Immature natural killer cell (primary cell): Measurements from ENCODE around the gene AIG1. TPM values are rescaled to one million over a fixed set of nuclear protein-coding genes. Genes with fewer than 3 reads are reported as not detected.
"Not testable (repeated sequence)": the region's sequence is repeated elsewhere in the genome, so short reads cannot be mapped to it uniquely, and the experiment has no call there.

Source experiments
- DNase-seq, 3 donors: peaks; one replicate each; pipeline ENCODE4 v3.0.0; 2022; ENCODE audit warnings: mixed read lengths in 1 of 3
- H3K27ac Mint-ChIP-seq, 6 donors: one replicate each; pipeline ENCODE4 v1.8.0; 2020; ENCODE audit warnings: mixed read lengths in 6 of 6, mild to moderate bottlenecking in 5 of 6, inconsistent platforms in 4 of 6, moderate library complexity in 3 of 6
- H3K27me3 Mint-ChIP-seq, 3 donors: one replicate each; pipeline ENCODE4 v1.8.0; 2020 to 2021; ENCODE audit warnings: low read depth in 3 of 3, mild to moderate bottlenecking in 3 of 3, mixed read lengths in 3 of 3, moderate library complexity in 3 of 3, inconsistent platforms in 1 of 3
- H3K36me3 Mint-ChIP-seq, 3 donors: one replicate each; pipeline ENCODE4 v1.8.0; 2020; ENCODE audit warnings: mixed read lengths in 3 of 3, inconsistent platforms in 2 of 3, mild to moderate bottlenecking in 2 of 3
- H3K4me1 Mint-ChIP-seq, 2 donors: one replicate each; pipeline ENCODE4 v1.8.0; 2020; ENCODE audit warnings: inconsistent platforms in 2 of 2, mild to moderate bottlenecking in 2 of 2, mixed read lengths in 2 of 2, moderate library complexity in 1 of 2
- H3K4me3 Mint-ChIP-seq, 5 donors: one replicate each; pipeline ENCODE4 v1.8.0; 2020; ENCODE audit warnings: mild to moderate bottlenecking in 5 of 5, mixed read lengths in 5 of 5, inconsistent platforms in 3 of 5, moderate library complexity in 3 of 5
- H3K9me3 Mint-ChIP-seq, 6 donors: one replicate each; pipeline ENCODE4 v1.8.0; 2020; ENCODE audit warnings: mild to moderate bottlenecking in 6 of 6, mixed read lengths in 6 of 6, inconsistent platforms in 4 of 6, moderate library complexity in 3 of 6
- polyA plus RNA-seq, 3 donors: library from polyadenylated mRNA; unstranded; fragments of 300-500 nt; fragmentation: Illumina TruSeq; gene quantifications; one replicate each; pipeline ENCODE4 v1.2.3, GENCODE V29; 2021

Gene AIG1
- polyA plus RNA-seq, 3 donors from 2014 or later: 4.6 to 17.8 (median 12.3) TPM

DNA sequence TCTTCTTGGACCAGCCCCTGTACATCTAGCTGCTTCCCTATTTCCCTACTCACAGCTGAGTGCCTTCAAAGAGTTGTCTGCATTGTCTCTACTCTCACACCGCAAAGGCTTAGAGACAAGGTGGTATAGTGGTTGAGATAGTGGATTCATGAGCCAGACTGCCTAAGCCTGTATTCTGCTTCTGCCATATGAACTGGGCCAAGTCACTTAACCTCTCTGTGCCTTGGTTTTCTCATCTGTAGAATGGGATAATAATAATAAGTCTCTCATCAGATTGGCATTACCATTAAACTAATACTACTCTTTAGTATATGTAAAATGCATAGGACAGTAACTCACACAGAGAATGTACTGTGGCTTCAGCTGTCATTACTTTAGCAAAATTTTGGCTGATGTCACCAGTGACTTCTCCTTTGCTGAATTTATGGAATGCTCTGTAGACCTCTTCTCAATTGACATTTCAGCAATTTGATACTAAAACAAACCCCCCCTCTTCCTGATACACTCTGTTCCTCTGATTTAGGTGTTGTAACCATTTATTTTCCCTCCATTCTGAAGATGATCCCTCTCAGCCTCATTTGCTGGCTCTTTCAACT is 233.7 kb downstream of the AIG1 start:
- Mint-ChIP-seq H3K36me3 (no peaks in the 10 kb centered on the region), H3K9me3 (no peaks in the 10 kb centered on the region), H3K4me1 (no peaks in the 10 kb centered on the region), H3K27me3 (peaks cover 0 to 2% (median 0%) of the 10 kb centered on the region in 3 donors), H3K4me3 (no peak overlapping the region), H3K27ac (no peak overlapping the region)
- no peak for DNase-seq

DNA sequence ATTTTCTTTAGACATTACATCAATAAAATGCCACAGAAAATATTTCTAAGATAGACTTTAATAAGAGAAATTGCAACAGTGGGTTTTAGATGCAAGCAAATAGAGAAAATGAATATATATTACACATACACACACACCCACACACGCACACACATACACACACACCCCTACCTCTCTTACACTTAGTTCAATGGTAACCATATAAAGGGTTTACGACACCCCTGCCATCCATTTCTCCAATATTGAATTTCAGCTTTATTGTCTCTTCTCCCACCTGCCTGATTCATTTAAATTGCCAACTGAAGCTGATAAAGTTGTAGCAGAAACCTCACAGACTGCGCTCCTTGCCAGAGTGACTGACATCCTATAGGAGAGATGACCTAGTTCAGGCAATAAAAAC is 235.2 kb downstream of the AIG1 start:
- Mint-ChIP-seq H3K4me3 (no peak overlapping the region), H3K9me3 (no peaks in the 10 kb centered on the region), H3K27me3 (peaks cover 0 to 2% (median 0%) of the 10 kb centered on the region in 3 donors), H3K4me1 (no peaks in the 10 kb centered on the region), H3K36me3 (no peaks in the 10 kb centered on the region), H3K27ac (no peak overlapping the region)
- no peak for DNase-seq

DNA sequence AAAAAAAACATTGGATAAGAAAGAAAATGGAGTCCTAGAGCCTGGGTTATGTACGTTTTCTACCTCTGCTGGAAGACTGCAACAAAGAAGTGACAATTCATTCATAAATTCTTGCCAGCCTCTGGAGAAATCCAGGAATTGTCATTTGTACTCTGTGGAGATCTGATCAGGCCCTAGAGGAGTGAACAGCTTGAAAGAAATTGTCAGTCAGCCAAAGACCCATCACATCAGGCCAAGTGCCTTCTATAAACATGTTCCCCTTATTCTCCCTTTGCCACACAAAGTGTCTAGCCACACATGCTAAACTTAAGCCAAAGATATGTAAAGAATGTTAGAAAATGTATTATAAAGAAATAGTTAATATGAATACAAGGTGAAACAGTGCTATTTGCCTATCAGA is 237.4 kb downstream of the AIG1 start:
- Mint-ChIP-seq H3K9me3 (peaks cover 0 to 2% (median 0%) of the 10 kb centered on the region in 6 donors), H3K4me3 (no peak overlapping the region), H3K36me3 (peaks cover 0 to 3% (median 0%) of the 10 kb centered on the region in 3 donors), H3K27ac (no peak overlapping the region), H3K4me1 (no peaks in the 10 kb centered on the region), H3K27me3 (peaks cover 0 to 1% (median 0%) of the 10 kb centered on the region in 3 donors)
- DNase-seq: no peak

DNA sequence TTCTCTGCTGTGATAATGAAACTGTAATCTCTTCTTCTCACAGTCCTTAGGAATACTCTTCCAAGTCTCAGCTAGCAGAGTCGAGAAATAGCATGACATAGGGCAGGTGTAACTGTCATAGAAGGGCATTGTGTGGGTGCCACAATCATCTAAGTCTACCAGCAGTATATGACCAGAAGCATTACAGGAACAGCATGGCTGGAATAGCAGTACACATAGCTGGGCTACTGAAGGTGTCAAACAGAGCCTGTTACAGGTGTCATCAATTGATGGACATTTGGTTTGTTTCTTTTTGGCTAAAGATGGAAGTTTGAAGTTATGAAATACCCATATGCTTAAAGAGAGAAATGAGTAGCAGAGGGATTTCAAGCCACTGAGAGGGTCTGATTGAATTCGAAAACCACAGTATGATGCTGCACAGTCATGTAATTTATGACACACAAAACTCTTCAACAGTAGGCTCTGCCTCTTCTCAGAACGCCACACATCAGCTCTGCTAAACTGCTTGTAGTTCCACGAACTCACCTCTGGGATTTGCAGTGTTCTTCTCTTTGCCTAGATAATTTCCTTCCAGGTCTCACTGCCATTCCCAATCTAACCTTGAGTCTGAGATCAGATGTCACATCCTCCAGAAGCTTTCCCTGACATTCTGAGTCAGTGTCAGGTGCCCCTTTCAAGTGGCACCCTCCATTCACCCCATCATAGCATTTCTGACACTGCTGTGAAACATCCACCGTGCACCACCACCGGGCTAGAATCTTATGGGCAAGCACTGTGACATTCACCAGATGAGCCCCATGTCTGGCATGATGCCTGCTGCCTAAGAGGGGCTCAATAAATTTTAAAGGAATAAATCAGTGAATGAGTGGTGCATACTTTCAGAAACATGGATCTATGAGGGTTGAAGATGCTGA is 238.8 kb downstream of the AIG1 start:
- Mint-ChIP-seq H3K4me1 (no peaks in the 10 kb centered on the region), H3K27ac (no peak overlapping the region), H3K36me3 (peaks cover 0 to 3% (median 0%) of the 10 kb centered on the region in 3 donors), H3K4me3 (no peak overlapping the region), H3K27me3 (no peaks in the 10 kb centered on the region), H3K9me3 (peaks cover 0 to 2% (median 0%) of the 10 kb centered on the region in 6 donors)
- no peak for DNase-seq

DNA sequence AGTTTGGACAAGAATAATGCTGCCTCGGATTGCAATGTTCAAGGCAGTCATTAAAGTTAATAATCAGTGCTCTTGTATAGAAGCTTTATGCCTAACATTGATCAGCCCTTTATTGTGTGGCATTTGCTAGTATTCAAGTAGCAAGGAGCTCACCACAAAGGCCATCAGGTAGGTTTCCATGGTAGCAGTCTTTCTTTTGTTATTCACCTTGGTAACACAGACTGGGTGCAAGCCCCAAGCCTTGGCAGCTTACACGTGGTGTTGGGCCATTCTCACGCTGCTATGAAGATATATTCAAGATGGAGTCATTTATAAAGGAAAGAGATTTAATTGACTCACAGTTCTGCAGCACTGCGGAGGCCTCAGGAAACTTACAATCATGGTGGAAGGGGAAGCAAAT is 240.5 kb downstream of the AIG1 start:
- no peak for DNase-seq
- H3K36me3 Mint-ChIP-seq: peaks cover 0 to 3% (median 0%) of the 10 kb centered on the region in 3 donors
- H3K4me3 Mint-ChIP-seq: no peak overlapping the region
- H3K27me3 Mint-ChIP-seq: no peaks in the 10 kb centered on the region
- no peaks in the 10 kb centered on the region for H3K4me1 Mint-ChIP-seq
- H3K27ac Mint-ChIP-seq: no peak overlapping the region
- H3K9me3 Mint-ChIP-seq: peaks cover 0 to 2% (median 0%) of the 10 kb centered on the region in 6 donors

DNA sequence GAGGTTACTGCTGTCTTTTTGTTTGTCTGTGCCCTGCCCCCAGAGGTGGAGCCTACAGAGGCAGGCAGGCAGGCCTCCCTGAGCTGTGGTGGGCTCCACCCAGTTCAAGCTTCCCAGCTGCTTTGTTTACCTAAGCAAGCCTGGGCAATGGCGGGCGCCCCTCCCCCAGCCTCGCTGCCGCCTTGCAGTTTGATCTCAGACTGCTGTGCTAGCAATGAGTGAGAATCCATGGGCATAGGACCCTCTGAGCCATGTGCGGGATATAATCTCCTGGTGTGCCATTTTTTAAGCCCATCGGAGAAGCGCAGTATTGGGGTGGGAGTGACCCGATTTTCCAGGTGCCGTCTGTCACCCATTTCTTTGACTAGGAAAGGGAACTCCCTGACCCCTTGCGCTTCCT is 247.1 kb downstream of the AIG1 start:
- H3K27ac Mint-ChIP-seq, H3K27me3 Mint-ChIP-seq, H3K36me3 Mint-ChIP-seq, H3K9me3 Mint-ChIP-seq, DNase-seq, H3K4me3 Mint-ChIP-seq, H3K4me1 Mint-ChIP-seq: not testable (repeated sequence)

DNA sequence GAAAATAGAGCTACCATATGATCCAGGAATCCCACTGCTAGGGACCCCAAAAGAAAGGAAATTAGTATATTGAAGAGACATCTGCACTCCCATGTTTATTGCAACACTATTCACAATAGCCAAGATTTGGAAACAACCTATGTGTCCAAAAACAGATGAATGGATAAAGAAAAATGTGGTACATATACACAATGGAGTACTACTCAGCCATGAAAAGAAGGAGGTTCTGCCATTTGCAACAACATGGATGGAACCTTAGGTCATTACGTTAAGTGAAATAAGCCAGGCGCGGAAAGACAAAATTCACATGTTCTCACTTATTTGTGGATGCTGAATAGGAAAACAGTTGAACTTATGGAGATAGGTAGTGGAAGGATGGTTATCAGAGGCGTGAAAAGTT is 252.5 kb downstream of the AIG1 start:
- Mint-ChIP-seq H3K27ac (no peak overlapping the region), H3K36me3 (peaks cover 0 to 4% (median 0%) of the 10 kb centered on the region in 3 donors), H3K27me3 (peaks cover 0 to 11% (median 5%) of the 10 kb centered on the region in 3 donors), H3K9me3 (peaks cover 0 to 19% (median 7%) of the 10 kb centered on the region in 6 donors), H3K4me1 (no peaks in the 10 kb centered on the region), H3K4me3 (no peak overlapping the region)
- DNase-seq: no peak

DNA sequence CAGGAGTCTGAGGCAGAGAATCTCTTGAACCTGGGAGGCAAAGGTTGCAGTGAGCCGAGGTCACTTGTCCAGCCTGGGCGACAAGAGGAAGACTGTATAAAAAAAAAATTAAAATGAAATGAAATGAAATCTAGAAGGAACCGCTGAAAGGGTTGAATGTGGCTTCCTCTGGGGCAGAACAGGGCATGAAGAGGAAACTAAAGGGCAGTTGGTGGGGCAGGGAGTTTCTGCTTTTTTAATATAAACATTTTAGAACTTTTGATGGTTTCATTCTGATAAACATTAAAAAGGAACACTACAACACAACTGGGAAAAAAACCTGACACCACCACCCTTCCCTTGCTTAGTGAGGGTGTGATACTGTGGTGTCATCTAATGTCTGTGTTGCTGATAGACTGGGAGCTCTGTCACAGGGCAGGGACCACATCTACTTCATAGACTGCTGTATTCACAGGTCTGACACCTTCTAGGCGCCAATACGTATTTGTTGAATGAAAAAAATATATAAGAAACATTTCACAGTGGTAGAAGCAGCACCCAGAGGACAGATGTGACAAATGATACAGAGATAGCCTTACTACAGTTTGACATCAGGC is 260.9 kb downstream of the AIG1 start:
- H3K4me1 Mint-ChIP-seq: peaks cover 0 to 16% of the 10 kb centered on the region in 2 donors
- peaks cover 0 to 16% (median 4%) of the 10 kb centered on the region in 6 donors for H3K9me3 Mint-ChIP-seq
- H3K27me3 Mint-ChIP-seq: peaks cover 0 to 3% (median 2%) of the 10 kb centered on the region in 3 donors
- DNase-seq: peak; percentile 22 to 43 (median 26)
- H3K27ac Mint-ChIP-seq: peak overlapping the region in 2 of 6 donors; percentile 13 to 73
- H3K4me3 Mint-ChIP-seq: no peak overlapping the region
- H3K36me3 Mint-ChIP-seq: no peaks in the 10 kb centered on the region

DNA sequence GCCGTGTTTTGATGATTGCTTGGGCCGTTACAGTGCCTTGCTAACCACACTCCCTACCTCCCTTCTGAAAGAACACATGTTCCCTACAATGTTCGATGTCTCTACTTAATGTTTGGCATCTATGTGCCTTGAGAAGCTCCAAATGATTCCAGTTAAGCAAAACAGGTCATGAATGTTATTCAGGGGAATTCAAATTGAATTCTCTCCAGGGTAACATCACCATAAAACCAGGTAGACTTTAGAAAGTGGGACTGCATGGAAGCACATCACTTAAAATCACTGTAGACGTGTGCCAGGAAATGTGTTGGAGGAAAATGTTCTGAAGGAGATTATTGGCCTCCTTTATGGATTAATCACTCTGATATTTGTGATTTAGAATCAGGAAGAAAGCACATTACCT is 261.7 kb downstream of the AIG1 start:
- Mint-ChIP-seq H3K4me3 (no peak overlapping the region), H3K4me1 (peaks cover 0 to 16% of the 10 kb centered on the region in 2 donors), H3K9me3 (peaks cover 0 to 12% (median 4%) of the 10 kb centered on the region in 6 donors), H3K27me3 (peaks cover 0 to 2% (median 2%) of the 10 kb centered on the region in 3 donors), H3K36me3 (no peaks in the 10 kb centered on the region), H3K27ac (peak overlapping the region in 1 of 6 donors; percentile 13)
- DNase-seq: no peak

DNA sequence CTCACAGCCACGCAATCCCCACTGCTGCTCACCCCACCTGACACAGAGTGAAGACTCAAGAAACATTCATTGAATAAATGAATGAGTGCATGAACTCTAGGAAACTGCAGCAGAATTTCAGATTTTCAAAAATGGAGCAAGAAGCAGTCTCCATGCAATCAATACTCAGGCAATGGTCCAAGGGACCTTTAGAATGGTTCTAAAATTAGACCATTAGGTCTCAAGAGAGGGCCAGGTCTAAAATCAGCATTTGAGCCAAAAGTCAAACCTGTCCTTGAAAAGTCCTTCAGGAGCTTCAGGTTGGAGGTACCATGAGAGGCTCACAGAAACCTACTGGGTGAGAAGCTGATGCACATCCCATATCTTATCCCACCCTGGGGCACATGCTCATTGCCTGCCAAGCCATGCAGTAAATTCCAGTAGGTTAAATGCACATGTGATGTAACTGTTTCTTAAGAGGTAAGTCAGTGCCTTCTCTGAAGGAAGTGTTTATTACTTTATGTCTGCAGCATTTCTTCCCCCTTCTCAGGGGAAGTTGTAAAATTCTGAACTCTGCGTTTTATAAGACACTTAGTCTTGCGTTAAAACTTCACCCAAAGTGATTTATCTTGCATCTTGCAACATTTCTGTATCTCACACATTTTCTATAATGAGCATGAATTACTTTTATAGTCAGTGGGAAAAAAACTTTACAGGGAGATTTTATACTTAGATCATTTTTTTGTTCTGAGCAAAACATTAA is 263.2 kb downstream of the AIG1 start:
- Mint-ChIP-seq H3K4me1 (peaks cover 0 to 16% of the 10 kb centered on the region in 2 donors), H3K9me3 (peaks cover 0 to 2% (median under 1%) of the 10 kb centered on the region in 6 donors), H3K27me3 (peaks cover 0 to 2% (median 2%) of the 10 kb centered on the region in 3 donors), H3K27ac (no peak overlapping the region), H3K36me3 (no peaks in the 10 kb centered on the region), H3K4me3 (no peak overlapping the region)
- DNase-seq: no peak

DNA sequence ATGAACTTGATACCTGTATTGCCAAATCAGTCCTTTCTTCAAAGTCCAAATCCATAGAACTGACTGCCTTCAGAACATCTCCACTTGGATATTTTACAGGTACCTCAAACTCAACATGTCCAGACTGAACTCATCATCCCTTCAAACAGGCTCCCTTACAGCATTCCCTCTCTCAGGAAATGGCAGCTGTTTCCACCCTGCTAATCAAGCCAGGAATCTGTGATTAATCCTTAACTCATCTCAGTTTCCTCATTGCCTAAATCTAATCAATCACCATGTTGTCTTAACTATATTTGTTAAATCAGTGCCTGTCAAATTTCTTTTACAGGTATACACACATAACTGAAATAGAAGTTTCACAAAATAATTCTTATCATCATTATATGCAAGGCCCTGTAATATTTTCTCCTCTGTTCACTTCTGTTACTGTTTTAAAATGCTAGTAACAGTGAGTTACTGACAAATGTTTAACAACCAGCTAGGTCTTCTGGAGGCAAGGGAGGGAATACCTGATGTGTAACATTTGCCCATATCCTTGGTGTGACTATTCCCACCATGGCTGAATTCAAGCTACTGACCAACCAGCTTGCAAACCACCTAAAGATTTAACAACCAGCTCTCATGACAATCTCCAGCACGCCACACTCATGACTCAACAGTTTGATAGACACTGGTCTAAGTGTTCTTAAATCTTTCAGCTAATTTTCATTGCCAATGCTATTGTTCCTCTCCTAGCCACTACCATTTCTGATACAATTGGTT is 264.9 kb downstream of the AIG1 start:
- Mint-ChIP-seq H3K4me1 (peaks cover 0 to 13% of the 10 kb centered on the region in 2 donors), H3K4me3 (no peak overlapping the region), H3K27me3 (peaks cover 3 to 5% (median 4%) of the 10 kb centered on the region in 3 donors), H3K9me3 (no peaks in the 10 kb centered on the region), H3K27ac (no peak overlapping the region), H3K36me3 (no peaks in the 10 kb centered on the region)
- DNase-seq: no peak

DNA sequence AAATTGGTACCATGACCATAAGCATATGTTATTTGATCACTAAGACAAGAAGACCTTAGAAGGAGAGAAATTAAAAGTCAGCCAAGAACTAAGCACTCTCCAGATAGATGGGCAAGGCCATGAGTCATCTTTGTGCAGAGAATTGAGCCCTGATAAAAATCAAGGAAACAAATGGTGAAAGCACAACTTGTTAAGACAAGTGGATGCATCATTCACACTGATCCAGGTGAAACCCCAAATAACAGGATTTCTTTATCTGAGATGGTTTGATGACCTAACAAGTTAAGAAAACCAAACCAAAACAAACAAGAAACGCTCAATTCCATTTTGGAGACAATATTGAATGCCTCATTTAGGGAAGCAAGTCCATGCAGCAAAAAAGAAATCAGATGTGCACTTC is 268.2 kb downstream of the AIG1 start:
- no peak overlapping the region for H3K4me3 Mint-ChIP-seq
- DNase-seq: no peak
- no peaks in the 10 kb centered on the region for H3K4me1 Mint-ChIP-seq
- no peaks in the 10 kb centered on the region for H3K9me3 Mint-ChIP-seq
- no peaks in the 10 kb centered on the region for H3K36me3 Mint-ChIP-seq
- H3K27ac Mint-ChIP-seq: no peak overlapping the region
- peaks cover 3 to 4% (median 3%) of the 10 kb centered on the region in 3 donors for H3K27me3 Mint-ChIP-seq

DNA sequence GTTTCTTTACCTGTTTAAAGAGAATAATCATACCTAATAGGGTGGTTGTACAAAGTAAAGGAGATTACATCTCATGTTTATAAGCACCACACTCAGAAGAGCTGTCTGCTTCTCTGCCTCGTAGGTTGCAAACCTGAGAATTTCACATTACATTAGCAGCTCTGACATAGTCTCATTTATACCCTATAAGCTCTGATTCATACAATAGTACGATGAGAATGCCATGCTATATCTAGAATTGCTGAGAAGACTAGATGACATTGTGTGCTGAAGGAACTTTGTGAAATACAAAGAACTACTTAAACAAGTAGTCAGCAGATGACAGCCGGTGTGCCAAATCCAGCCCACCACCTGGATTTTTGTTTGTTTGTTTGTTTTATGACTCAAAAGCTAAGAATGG is 268.6 kb downstream of the AIG1 start:
- Mint-ChIP-seq H3K9me3 (no peaks in the 10 kb centered on the region), H3K4me3 (no peak overlapping the region), H3K27me3 (peaks cover 3 to 4% (median 3%) of the 10 kb centered on the region in 3 donors), H3K4me1 (no peaks in the 10 kb centered on the region), H3K27ac (no peak overlapping the region), H3K36me3 (no peaks in the 10 kb centered on the region)
- DNase-seq: no peak
